ENCODE data around the gene TUBB2B.

The TUBB2B gene

GRCh38 chr6:3231247-3232016 lies 4.0 kb upstream of the TUBB2B start:
- peak; percentile 60 for ATAC-seq
- TF ChIP-seq PATZ1 (CRISPR knock-in tag; IDR thresholded peaks at IDR 0.05; ENCODE audit: borderline replicate concordance) (no peak), TSHZ2 (CRISPR knock-in tag; IDR thresholded peaks at IDR 0.05) (peak; percentile 43; the same call in 1 of the 2 replicates)

- TF ChIP-seq PATZ1 (CRISPR knock-in tag; IDR thresholded peaks at IDR 0.05; ENCODE audit: borderline replicate concordance) (no peak), TCF4 (CRISPR knock-in tag; IDR thresholded peaks at IDR 0.05; ENCODE audit: borderline replicate concordance) (no peak), ARNTL (CRISPR knock-in tag; IDR thresholded peaks at IDR 0.05; ENCODE audit: borderline replicate concordance, low read depth) (no peak), CSRNP3 (CRISPR knock-in tag; IDR thresholded peaks at IDR 0.05) (no peak)
- peak; percentile 1; the same call in 1 of the 3 replicates for ATAC-seq
Observed at GRCh38 chr6:3230900-3231246, 3.4 kb upstream of the TUBB2B start.

GRCh38 chr6:3230256-3230882 lies 2.9 kb upstream of the TUBB2B start:
- no peak for ATAC-seq
- TF ChIP-seq PPARA (CRISPR knock-in tag; IDR thresholded peaks at IDR 0.05; ENCODE audit: borderline replicate concordance) (no peak), CSDC2 (CRISPR knock-in tag; IDR thresholded peaks at IDR 0.05) (no peak), POU6F1 (CRISPR knock-in tag; IDR thresholded peaks at IDR 0.05; ENCODE audit: borderline replicate concordance, low read depth) (no peak), TCF4 (CRISPR knock-in tag; IDR thresholded peaks at IDR 0.05; ENCODE audit: borderline replicate concordance) (no peak), ESRRG (CRISPR knock-in tag; IDR thresholded peaks at IDR 0.05) (no peak), TSHZ2 (CRISPR knock-in tag; IDR thresholded peaks at IDR 0.05) (no peak), CSRNP3 (CRISPR knock-in tag; IDR thresholded peaks at IDR 0.05) (no peak), ZFP3 (CRISPR knock-in tag; IDR thresholded peaks at IDR 0.05) (no peak), SNAI2 (CRISPR knock-in tag; IDR thresholded peaks at IDR 0.05) (no peak), PATZ1 (CRISPR knock-in tag; IDR thresholded peaks at IDR 0.05; ENCODE audit: borderline replicate concordance) (no peak), ZNF565 (CRISPR knock-in tag; conservative IDR thresholded peaks at IDR 0.05; ENCODE audit: low read depth) (no peak), ARNTL (CRISPR knock-in tag; IDR thresholded peaks at IDR 0.05; ENCODE audit: borderline replicate concordance, low read depth) (no peak), ZC3H10 (CRISPR knock-in tag; IDR thresholded peaks at IDR 0.05) (no peak), ZNF70 (CRISPR knock-in tag; IDR thresholded peaks at IDR 0.05) (no peak), TOX (CRISPR knock-in tag; IDR thresholded peaks at IDR 0.05; ENCODE audit: borderline replicate concordance) (no peak), OSR1 (CRISPR knock-in tag; IDR thresholded peaks at IDR 0.05) (no peak), ZNF8 (CRISPR knock-in tag; IDR thresholded peaks at IDR 0.05) (no peak)
